Spleen (tissue), 11 donors: ENCODE results near the gene UNC13B. TPM values are rescaled to one million over a fixed set of nuclear protein-coding genes. Genes with fewer than 3 reads are reported as not detected.

Source experiments
- DNase-seq: peaks from one replicate; pipeline ENCODE4 v3.0.0-alpha.2; 2020
- H3K27ac ChIP-seq, 8 donors: fragments of 200-600 bp; sonication (generic) in 7 of 8; 1 replicate in 4 of 8; 2 replicates in 4 of 8; pipeline versions ENCODE4 v1.5.0 to v1.8.0; 2016 to 2021; ENCODE audit warnings: inconsistent platforms in 4 of 8, mild to moderate bottlenecking in 4 of 8, moderate library complexity in 1 of 8
- H3K27me3 ChIP-seq, 7 donors: fragments of 200-600 bp; sonication (generic) in 6 of 7; replicated peaks in 1 of 7; 1 replicate in 4 of 7; 2 replicates in 3 of 7; pipeline versions ENCODE4 v1.5.0 to v1.8.0; 2016 to 2021; ENCODE audit warnings: inconsistent platforms in 3 of 7, mild to moderate bottlenecking in 1 of 7
- H3K36me3 ChIP-seq, 6 donors: fragments of 200-600 bp; sonication (generic) in 5 of 6; 1 replicate in 4 of 6; 2 replicates in 2 of 6; pipeline versions ENCODE4 v1.5.0 to v1.8.0; 2016 to 2021; ENCODE audit warnings: inconsistent platforms in 2 of 6
- H3K4me1 ChIP-seq, 6 donors: fragments of 200-600 bp; sonication (generic) in 5 of 6; 1 replicate in 3 of 6; 2 replicates in 3 of 6; pipeline versions ENCODE4 v1.5.0 to v1.8.0; 2016 to 2021; ENCODE audit warnings: inconsistent platforms in 3 of 6
- H3K4me3 ChIP-seq, 8 donors: fragments of 200-600 bp; sonication (generic) in 7 of 8; 1 replicate in 4 of 8; 2 replicates in 4 of 8; pipeline versions ENCODE4 v1.5.0 to v1.8.0; 2016 to 2021; ENCODE audit warnings: inconsistent platforms in 4 of 8, mild to moderate bottlenecking in 4 of 8, moderate library complexity in 2 of 8
- H3K9me3 ChIP-seq, 8 donors: fragments of 200-600 bp; sonication (generic) in 7 of 8; 1 replicate in 4 of 8; 2 replicates in 4 of 8; pipeline versions ENCODE4 v1.5.0 to v1.8.0; 2016 to 2021; ENCODE audit warnings: inconsistent platforms in 4 of 8
- POLR2A ChIP-seq, 3 donors: fragments of 450-650 bp; IDR thresholded peaks; one replicate each; pipeline ENCODE4 v1.5.1; 2017; ENCODE audit warnings: antibody characterized with exemption in 3 of 3, mild to moderate bottlenecking in 1 of 3
- POLR2AphosphoS5 ChIP-seq, 3 donors: sonication (generic); formaldehyde crosslinking; IDR thresholded peaks; one replicate each; pipeline ENCODE4 v1.5.1; 2017; ENCODE audit warnings: antibody characterized with exemption in 3 of 3
- WGBS, 5 donors: extraction: QIAGEN DNeasy Blood & Tissue Kit in 3 of 5; methylation state at CpG; one replicate each; pipeline versions ENCODE4 v1.1.5 to v1.1.7; 2013 to 2018; 5-methylcytosine and 5-hydroxymethylcytosine counted together
- intact Hi-C: fragments of 100-400 bp; cut with DNase I; formaldehyde crosslinking; loops from one replicate; pipeline ENCODE4 v1.15.0; 2023; ENCODE audit warnings: low total_unique reads
- polyA plus RNA-seq, 3 donors: library from polyadenylated mRNA; stranded (reverse); fragments of 200-250 nt; gene quantifications; one replicate each; pipeline ENCODE4 v1.2.1, GENCODE V29; 2013
- total RNA-seq, 7 donors: library from RNA; depleted of rRNA in 3 of 7; stranded (reverse); fragments of >200 nt in 3 of 7; fragmentation: NEBNext Ultra II Directional in 4 of 7; extraction: Animal tissue kit (Norgen Biotek cat#: 25700) in 4 of 7; gene quantifications; one replicate each; pipeline versions ENCODE4 v1.1.0 to v1.2.1, GENCODE V29; 2016 to 2021
- TF ChIP-seq, protein P1 (sequence below), 11 experiments: fragments of 200-600 bp in 7 of 11; fragments of 450-650 bp in 4 of 11; sonication (generic) in 4 of 11; IDR thresholded peaks in 8 of 11; conservative IDR thresholded peaks in 3 of 11; 1 replicate in 7 of 11; 2 replicates in 4 of 11; pipeline versions ENCODE4 v1.4.0 to v1.8.0; 2016 to 2021; ENCODE audit warnings: antibody characterized with exemption in 11 of 11, inconsistent platforms in 4 of 11, mild to moderate bottlenecking in 1 of 11
- donor health status: healthy with polysubstance abuse.
- donor health status: DM: no; HTN: no; CAD: no; lungs with moderate emphysema.
- donor health status: DM: no; HTN: no; CAD: no.
- donor health status: Bipolar disorder and iron deficiency.
- donor health status: healthy.
- donor health status: DM: no; HTN: no; CAD: no.
- donor health status: DM: yes; HTN: yes; CAD: no.

UNC13B gene
- total and polyA plus RNA-seq, 10 donors, result 2.4 to 18.7 (median 12.1) TPM

DNA sequence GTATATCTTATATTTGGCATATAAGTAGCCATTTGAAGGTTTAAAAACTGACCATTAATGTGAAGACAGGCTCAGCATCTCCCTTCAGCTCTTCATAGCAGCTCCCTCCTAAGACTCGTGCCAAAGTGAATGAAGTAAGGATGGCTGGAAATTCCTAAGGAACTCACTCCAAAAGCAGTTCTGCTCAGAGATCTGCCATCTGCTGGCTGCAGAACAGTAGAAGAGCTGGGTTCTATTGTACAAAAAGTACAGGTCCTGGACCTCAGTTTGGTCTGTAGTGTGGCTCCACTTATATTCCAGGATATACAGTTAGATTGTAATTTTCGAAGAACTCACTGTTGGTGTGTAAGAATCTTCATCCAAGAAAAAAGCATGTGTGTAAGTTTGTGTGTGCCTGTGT lies 223.2 kb downstream of the UNC13B start:
- WGBS, 5 donors, result 66 to 83% (median 73%) methylated on average over 2 of the region's 2 CpGs
- H3K4me3 ChIP-seq, result no peak overlapping the region
- H3K36me3 ChIP-seq, result peaks cover 0 to 53% (median 4%) of the 10 kb centered on the region in 6 donors
- no peaks in the 10 kb centered on the region for H3K4me1 ChIP-seq
- H3K27me3 ChIP-seq, result no peaks in the 10 kb centered on the region
- H3K27ac ChIP-seq, result no peak overlapping the region
- TF ChIP-seq POLR2A (IDR thresholded peaks at IDR 0.05) (no peak), POLR2AphosphoS5 (IDR thresholded peaks at IDR 0.05) (no peak)
- TF ChIP-seq, protein P1, sequence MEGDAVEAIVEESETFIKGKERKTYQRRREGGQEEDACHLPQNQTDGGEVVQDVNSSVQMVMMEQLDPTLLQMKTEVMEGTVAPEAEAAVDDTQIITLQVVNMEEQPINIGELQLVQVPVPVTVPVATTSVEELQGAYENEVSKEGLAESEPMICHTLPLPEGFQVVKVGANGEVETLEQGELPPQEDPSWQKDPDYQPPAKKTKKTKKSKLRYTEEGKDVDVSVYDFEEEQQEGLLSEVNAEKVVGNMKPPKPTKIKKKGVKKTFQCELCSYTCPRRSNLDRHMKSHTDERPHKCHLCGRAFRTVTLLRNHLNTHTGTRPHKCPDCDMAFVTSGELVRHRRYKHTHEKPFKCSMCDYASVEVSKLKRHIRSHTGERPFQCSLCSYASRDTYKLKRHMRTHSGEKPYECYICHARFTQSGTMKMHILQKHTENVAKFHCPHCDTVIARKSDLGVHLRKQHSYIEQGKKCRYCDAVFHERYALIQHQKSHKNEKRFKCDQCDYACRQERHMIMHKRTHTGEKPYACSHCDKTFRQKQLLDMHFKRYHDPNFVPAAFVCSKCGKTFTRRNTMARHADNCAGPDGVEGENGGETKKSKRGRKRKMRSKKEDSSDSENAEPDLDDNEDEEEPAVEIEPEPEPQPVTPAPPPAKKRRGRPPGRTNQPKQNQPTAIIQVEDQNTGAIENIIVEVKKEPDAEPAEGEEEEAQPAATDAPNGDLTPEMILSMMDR (IDR thresholded peaks at IDR 0.05 in 8 of 11, conservative IDR thresholded peaks at IDR 0.05 in 3 of 11), result no peak
- DNase-seq, result no peak
- H3K9me3 ChIP-seq, result no peaks in the 10 kb centered on the region
- intact Hi-C loops, result no loop called here

DNA sequence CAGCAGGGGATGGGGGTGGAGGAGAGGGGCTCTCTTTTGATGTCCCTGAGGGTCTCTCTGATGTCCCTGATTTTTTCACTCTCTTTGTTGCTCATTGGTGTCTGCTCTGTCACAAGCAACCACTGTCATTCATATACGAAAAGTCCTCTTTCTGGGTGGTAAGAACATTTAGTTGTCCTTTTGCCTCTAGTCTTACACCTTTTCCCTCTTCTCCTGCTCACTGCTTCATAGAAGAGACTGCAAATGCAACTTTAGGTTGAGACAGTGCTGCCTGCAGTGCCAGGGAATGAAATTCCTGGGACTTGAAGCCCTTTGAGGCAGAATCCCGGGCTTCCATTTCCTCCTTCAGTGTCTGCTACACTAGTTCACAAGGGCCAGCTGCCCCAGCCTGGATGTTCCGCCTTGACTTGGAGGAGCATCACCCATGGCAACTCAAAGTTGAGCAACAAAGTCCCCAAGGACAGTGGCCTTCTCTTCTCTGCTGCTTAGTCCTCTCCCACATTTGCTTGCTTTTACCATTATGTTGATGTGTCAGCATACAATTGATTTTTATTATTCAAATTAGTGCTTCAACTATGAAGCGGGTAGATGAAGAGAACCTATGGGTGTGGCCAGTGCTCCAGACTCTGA lies 233.4 kb downstream of the UNC13B start:
- Histone ChIP-seq H3K27me3 (no peaks in the 10 kb centered on the region), H3K36me3 (peaks cover 0 to 62% (median 4%) of the 10 kb centered on the region in 6 donors), H3K9me3 (no peaks in the 10 kb centered on the region), H3K27ac (no peak overlapping the region), H3K4me1 (no peaks in the 10 kb centered on the region), H3K4me3 (no peak overlapping the region)
- 86 to 99% (median 90%) methylated on average over 4 of the region's 4 CpGs for WGBS, 5 donors
- intact Hi-C loops, result no loop called here
- no peak for DNase-seq
- TF ChIP-seq, protein P1 (IDR thresholded peaks at IDR 0.05 in 8 of 11, conservative IDR thresholded peaks at IDR 0.05 in 3 of 11), result no peak
- TF ChIP-seq POLR2A (IDR thresholded peaks at IDR 0.05) (no peak), POLR2AphosphoS5 (IDR thresholded peaks at IDR 0.05) (no peak)

DNA sequence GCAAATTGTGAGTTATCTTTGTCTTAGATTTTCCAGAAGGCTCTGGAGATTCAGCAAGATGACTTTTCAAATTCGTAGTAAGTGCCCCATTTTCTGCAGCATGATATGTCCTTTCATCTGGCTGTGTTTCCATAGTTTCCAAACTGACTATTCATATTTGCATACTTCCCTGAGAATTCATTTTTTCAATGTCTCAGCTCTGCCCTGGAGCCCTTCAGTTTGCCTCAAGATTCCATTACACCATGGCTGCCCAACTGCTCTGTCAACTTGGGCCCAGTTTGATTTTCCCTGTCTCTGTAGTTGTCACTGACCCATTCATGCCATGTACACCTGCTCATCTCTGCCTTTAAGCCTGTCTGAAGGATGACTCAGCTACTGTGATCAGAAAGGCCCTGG lies 233.9 kb downstream of the UNC13B start:
- TF ChIP-seq POLR2A (IDR thresholded peaks at IDR 0.05) (no peak), POLR2AphosphoS5 (IDR thresholded peaks at IDR 0.05) (no peak)
- TF ChIP-seq, protein P1 (IDR thresholded peaks at IDR 0.05 in 8 of 11, conservative IDR thresholded peaks at IDR 0.05 in 3 of 11), result no peak
- Histone ChIP-seq H3K27me3 (no peaks in the 10 kb centered on the region), H3K4me1 (no peaks in the 10 kb centered on the region), H3K27ac (no peak overlapping the region), H3K36me3 (peaks cover 0 to 62% (median 4%) of the 10 kb centered on the region in 6 donors), H3K9me3 (no peaks in the 10 kb centered on the region), H3K4me3 (no peak overlapping the region)
- DNase-seq, result no peak
- 59 to 95% (median 88%) methylated on average over 1 of the region's 1 CpG for WGBS, 5 donors
- intact Hi-C loops, result no loop called here

GRCh38 chr9:35396560-35397215 lies 234.9 kb downstream of the UNC13B start:
- intact Hi-C loops, result no loop called here
- no peak overlapping the region for H3K27ac ChIP-seq
- peaks cover 0 to 62% (median 4%) of the 10 kb centered on the region in 6 donors for H3K36me3 ChIP-seq
- TF ChIP-seq POLR2A (IDR thresholded peaks at IDR 0.05) (no peak), POLR2AphosphoS5 (IDR thresholded peaks at IDR 0.05) (no peak)
- TF ChIP-seq, protein P1 (IDR thresholded peaks at IDR 0.05 in 8 of 11, conservative IDR thresholded peaks at IDR 0.05 in 3 of 11), result no peak
- no peak for DNase-seq
- WGBS, 5 donors, result 82 to 92% (median 88%) methylated on average over 9 to 10 of the region's 10 CpGs
- H3K4me1 ChIP-seq, result no peaks in the 10 kb centered on the region
- H3K9me3 ChIP-seq, result no peaks in the 10 kb centered on the region
- no peak overlapping the region for H3K4me3 ChIP-seq
- no peaks in the 10 kb centered on the region for H3K27me3 ChIP-seq
